ENCODE measurements around the gene ARHGAP45. TPM values are rescaled to one million over a fixed set of nuclear protein-coding genes. Genes with fewer than 3 reads are reported as not detected.

Gene ARHGAP45
- total and polyA plus RNA-seq, 9 of the 15 experiments (the other 6 are each of a cell fraction or from before 2014, with no cell fraction given) = 0.08 to 22.1 (median 4.2) TPM

GRCh38 chr19:1082165-1082927 is 15.4 kb downstream of the ARHGAP45 start (continued):
- TF ChIP-seq, protein P1, sequence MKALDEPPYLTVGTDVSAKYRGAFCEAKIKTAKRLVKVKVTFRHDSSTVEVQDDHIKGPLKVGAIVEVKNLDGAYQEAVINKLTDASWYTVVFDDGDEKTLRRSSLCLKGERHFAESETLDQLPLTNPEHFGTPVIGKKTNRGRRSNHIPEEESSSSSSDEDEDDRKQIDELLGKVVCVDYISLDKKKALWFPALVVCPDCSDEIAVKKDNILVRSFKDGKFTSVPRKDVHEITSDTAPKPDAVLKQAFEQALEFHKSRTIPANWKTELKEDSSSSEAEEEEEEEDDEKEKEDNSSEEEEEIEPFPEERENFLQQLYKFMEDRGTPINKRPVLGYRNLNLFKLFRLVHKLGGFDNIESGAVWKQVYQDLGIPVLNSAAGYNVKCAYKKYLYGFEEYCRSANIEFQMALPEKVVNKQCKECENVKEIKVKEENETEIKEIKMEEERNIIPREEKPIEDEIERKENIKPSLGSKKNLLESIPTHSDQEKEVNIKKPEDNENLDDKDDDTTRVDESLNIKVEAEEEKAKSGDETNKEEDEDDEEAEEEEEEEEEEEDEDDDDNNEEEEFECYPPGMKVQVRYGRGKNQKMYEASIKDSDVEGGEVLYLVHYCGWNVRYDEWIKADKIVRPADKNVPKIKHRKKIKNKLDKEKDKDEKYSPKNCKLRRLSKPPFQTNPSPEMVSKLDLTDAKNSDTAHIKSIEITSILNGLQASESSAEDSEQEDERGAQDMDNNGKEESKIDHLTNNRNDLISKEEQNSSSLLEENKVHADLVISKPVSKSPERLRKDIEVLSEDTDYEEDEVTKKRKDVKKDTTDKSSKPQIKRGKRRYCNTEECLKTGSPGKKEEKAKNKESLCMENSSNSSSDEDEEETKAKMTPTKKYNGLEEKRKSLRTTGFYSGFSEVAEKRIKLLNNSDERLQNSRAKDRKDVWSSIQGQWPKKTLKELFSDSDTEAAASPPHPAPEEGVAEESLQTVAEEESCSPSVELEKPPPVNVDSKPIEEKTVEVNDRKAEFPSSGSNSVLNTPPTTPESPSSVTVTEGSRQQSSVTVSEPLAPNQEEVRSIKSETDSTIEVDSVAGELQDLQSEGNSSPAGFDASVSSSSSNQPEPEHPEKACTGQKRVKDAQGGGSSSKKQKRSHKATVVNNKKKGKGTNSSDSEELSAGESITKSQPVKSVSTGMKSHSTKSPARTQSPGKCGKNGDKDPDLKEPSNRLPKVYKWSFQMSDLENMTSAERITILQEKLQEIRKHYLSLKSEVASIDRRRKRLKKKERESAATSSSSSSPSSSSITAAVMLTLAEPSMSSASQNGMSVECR (CRISPR knock-in tag; IDR thresholded peaks at IDR 0.05) = peak; percentile 94
- TF ChIP-seq, protein P2, sequence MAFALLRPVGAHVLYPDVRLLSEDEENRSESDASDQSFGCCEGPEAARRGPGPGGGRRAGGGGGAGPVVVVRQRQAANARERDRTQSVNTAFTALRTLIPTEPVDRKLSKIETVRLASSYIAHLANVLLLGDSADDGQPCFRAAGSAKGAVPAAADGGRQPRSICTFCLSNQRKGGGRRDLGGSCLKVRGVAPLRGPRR (CRISPR knock-in tag; IDR thresholded peaks at IDR 0.05) = no peak
- TF ChIP-seq THRB (CRISPR knock-in tag; conservative IDR thresholded peaks at IDR 0.05) (0 out of 2 replicates have a peak, but pooled peaks have one; percentile 41), MED1 (CRISPR knock-in tag; IDR thresholded peaks at IDR 0.05; ENCODE audit: borderline replicate concordance) (0 out of 2 replicates have a peak, but pooled peaks have one; percentile 38), USF1 (CRISPR knock-in tag; IDR thresholded peaks at IDR 0.05) (peak; percentile 80), EWSR1 (IDR thresholded peaks at IDR 0.05; ENCODE audit: borderline replicate concordance, low read depth, partially characterized antibody) (no peak), JUN (IDR thresholded peaks at IDR 0.05; ENCODE audit: borderline replicate concordance, low read depth, low read length) (no peak), JUN (CRISPR knock-in tag; IDR thresholded peaks at IDR 0.05; ENCODE audit: borderline replicate concordance) (0 out of 2 replicates have a peak, but pooled peaks have one; percentile 51), TAF7 (tag; IDR thresholded peaks at IDR 0.05) (no peak), FOXJ3 (CRISPR knock-in tag; IDR thresholded peaks at IDR 0.05) (no peak), MBD1 (CRISPR knock-in tag; IDR thresholded peaks at IDR 0.05) (no peak)
- TF ChIP-seq, protein P3, sequence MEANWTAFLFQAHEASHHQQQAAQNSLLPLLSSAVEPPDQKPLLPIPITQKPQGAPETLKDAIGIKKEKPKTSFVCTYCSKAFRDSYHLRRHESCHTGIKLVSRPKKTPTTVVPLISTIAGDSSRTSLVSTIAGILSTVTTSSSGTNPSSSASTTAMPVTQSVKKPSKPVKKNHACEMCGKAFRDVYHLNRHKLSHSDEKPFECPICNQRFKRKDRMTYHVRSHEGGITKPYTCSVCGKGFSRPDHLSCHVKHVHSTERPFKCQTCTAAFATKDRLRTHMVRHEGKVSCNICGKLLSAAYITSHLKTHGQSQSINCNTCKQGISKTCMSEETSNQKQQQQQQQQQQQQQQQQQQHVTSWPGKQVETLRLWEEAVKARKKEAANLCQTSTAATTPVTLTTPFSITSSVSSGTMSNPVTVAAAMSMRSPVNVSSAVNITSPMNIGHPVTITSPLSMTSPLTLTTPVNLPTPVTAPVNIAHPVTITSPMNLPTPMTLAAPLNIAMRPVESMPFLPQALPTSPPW (CRISPR knock-in tag; IDR thresholded peaks at IDR 0.05) = peak; percentile 85
